Keratinocyte (primary cell): ENCODE measurements around the gene GEN1. TPM values are rescaled to one million over a fixed set of nuclear protein-coding genes. Genes with fewer than 3 reads are reported as not detected.

ENCODE experiments used
- DNase-seq: peaks from one replicate; pipeline ENCODE4 v3.0.0-alpha.2; 2011; ENCODE audit warnings: low read depth, missing footprints, low spot score
- FAIRE-seq: peaks from 2 replicates; lab custom pipeline; 2011; peaks lifted over from hg19 to GRCh38; lab: Jason Lieb, UNC
- H2AFZ ChIP-seq: 2 replicates; pipeline ENCODE4 v1.6.0; 2012; ENCODE audit warnings: low read length, control low read depth, inconsistent platforms; ENCODE audit not compliant: control insufficient read depth
- H3K27ac ChIP-seq: 2 replicates; pipeline ENCODE4 v1.5.1; 2011; ENCODE audit warnings: low read length; ENCODE audit not compliant: control insufficient read depth, insufficient read depth
- H3K27me3 ChIP-seq: 3 replicates; pipeline ENCODE4 v1.6.0; 2011; ENCODE audit warnings: low read length; ENCODE audit not compliant: control insufficient read depth, insufficient read depth; ENCODE audit errors: extremely low read depth
- H3K36me3 ChIP-seq, 2 experiments: 2 replicates in 1 of 2; 3 replicates in 1 of 2; pipeline ENCODE4 v1.5.1; 2011; ENCODE audit warnings: low read length in 2 of 2, mild to moderate bottlenecking in 1 of 2; ENCODE audit not compliant: control insufficient read depth in 2 of 2, insufficient read depth in 2 of 2; ENCODE audit errors: extremely low read depth in 1 of 2
- H3K4me1 ChIP-seq: 3 replicates; pipeline ENCODE4 v1.5.1; 2011; ENCODE audit warnings: low read length; ENCODE audit not compliant: control insufficient read depth, insufficient read depth; ENCODE audit errors: extremely low read depth
- H3K4me2 ChIP-seq: 3 replicates; pipeline ENCODE4 v1.6.0; 2011; ENCODE audit warnings: low read depth, low read length; ENCODE audit not compliant: control insufficient read depth, insufficient read depth; ENCODE audit errors: extremely low read depth
- H3K4me3 ChIP-seq, 3 experiments: fragments of 200-600 bp in 1 of 3; sonication (generic) in 1 of 3; 2 replicates in 2 of 3; 3 replicates in 1 of 3; pipeline ENCODE4 v1.5.1; 2011 to 2016; ENCODE audit warnings: low read length in 3 of 3, mild to moderate bottlenecking in 3 of 3, control low read depth in 2 of 3, inconsistent platforms in 1 of 3, low read depth in 1 of 3, mixed read lengths in 1 of 3, mixed run types in 1 of 3, moderate library complexity in 1 of 3; ENCODE audit not compliant: control insufficient read depth in 2 of 3, insufficient read depth in 2 of 3; ENCODE audit errors: extremely low read depth in 1 of 3
- H3K79me2 ChIP-seq: 2 replicates; pipeline ENCODE4 v1.6.0; 2012; ENCODE audit warnings: low read length; ENCODE audit not compliant: control insufficient read depth, insufficient read depth
- H3K9ac ChIP-seq: 3 replicates; pipeline ENCODE4 v1.6.0; 2011; ENCODE audit warnings: low read length; ENCODE audit not compliant: control insufficient read depth, insufficient read depth; ENCODE audit errors: extremely low read depth
- H3K9me1 ChIP-seq: 3 replicates; pipeline ENCODE4 v1.6.0; 2011; ENCODE audit warnings: low read length; ENCODE audit not compliant: control insufficient read depth, insufficient read depth; ENCODE audit errors: extremely low read depth
- H3K9me3 ChIP-seq: 2 replicates; pipeline ENCODE4 v1.5.1; 2012; ENCODE audit warnings: low read depth, low read length; ENCODE audit not compliant: control insufficient read depth
- H4K20me1 ChIP-seq: 3 replicates; pipeline ENCODE4 v1.6.0; 2011; ENCODE audit warnings: low read length; ENCODE audit not compliant: control insufficient read depth, insufficient read depth; ENCODE audit errors: extremely low read depth
- CTCF ChIP-seq, 3 experiments: IDR thresholded peaks in 1 of 3; conservative IDR thresholded peaks in 1 of 3; optimal IDR thresholded peaks in 1 of 3; 2 replicates in 2 of 3; 3 replicates in 1 of 3; pipeline versions ENCODE3 to v1.5.1; 2011; ENCODE audit warnings: low read length in 3 of 3, mild to moderate bottlenecking in 3 of 3, moderate library complexity in 2 of 3, control low read depth in 1 of 3, inconsistent platforms in 1 of 3; ENCODE audit not compliant: insufficient read depth in 2 of 3; ENCODE audit errors: extremely low read depth in 1 of 3
- EZH2 ChIP-seq: IDR thresholded peaks from one replicate; pipeline ENCODE4 v1.6.1; 2012; ENCODE audit warnings: inconsistent platforms, mild to moderate bottlenecking, low read length, moderate library complexity
- dilution Hi-C: fragments of 300-500 bp; cut with MboI; formaldehyde crosslinking; loops from one replicate; pipeline ENCODE4 v1.7.0; 2020; ENCODE audit warnings: low sequenced_read_pairs; ENCODE audit not compliant: extremely low pct_ligation_motif_present
- polyA plus RNA-seq, 5 experiments: library from polyadenylated mRNA; depleted of rRNA in 3 of 5; stranded (reverse) in 3 of 5; stranded (forward) in 1 of 5; unstranded in 1 of 5; fragments of >200 nt; gene quantifications; 1 replicate in 1 of 5; 2 replicates in 3 of 5; 3 replicates in 1 of 5; pipeline versions ENCODE4 v1.2.1 to v1.2.3, GENCODE V29; 2011 to 2012; ENCODE audit warnings: missing spikeins in 2 of 5, low read depth in 1 of 5, low replicate concordance in 1 of 5

The GEN1 gene
- polyA plus RNA-seq, 1 donor (not counting 4 experiments of a cell fraction or from before 2014, with no cell fraction given) = 17.2 TPM

GRCh38 chr2:17792515-17792914, 38.6 kb downstream of the GEN1 start:
- TF ChIP-seq CTCF (optimal IDR thresholded peaks at IDR 0.05 in 1 of 3, IDR thresholded peaks at IDR 0.05 in 1 of 3, conservative IDR thresholded peaks at IDR 0.05 in 1 of 3; ENCODE audit: extremely low read depth in 1 of 3, insufficient read depth in 2 of 3, low read length in 3 of 3) (no peak), EZH2 (no peak)
- no peak overlapping the region for H3K27ac ChIP-seq
- dilution Hi-C loops = no loop called here
- no peaks in the 10 kb centered on the region for H3K36me3 ChIP-seq
- no peaks in the 10 kb centered on the region for H3K79me2 ChIP-seq
- no peaks in the 10 kb centered on the region for H4K20me1 ChIP-seq
- H3K27me3 ChIP-seq = no peaks in the 10 kb centered on the region
- DNase-seq (no peak), FAIRE-seq (no peak)
- H3K9me3 ChIP-seq = no peaks in the 10 kb centered on the region
- no peak overlapping the region for H3K9ac ChIP-seq
- no peak overlapping the region for H3K4me3 ChIP-seq
- no peak overlapping the region for H3K4me2 ChIP-seq
- H3K9me1 ChIP-seq = no peaks in the 10 kb centered on the region
- no peak overlapping the region for H2AFZ ChIP-seq
- no peaks in the 10 kb centered on the region for H3K4me1 ChIP-seq

- no peak overlapping the region for H3K27ac ChIP-seq
- FAIRE-seq = no peak
- H3K9ac ChIP-seq = no peak overlapping the region
Observed at GRCh38 chr2:17793296-17793695, 39.4 kb downstream of the GEN1 start.

More at GRCh38 chr2:17793296-17793695, 39.4 kb downstream of the GEN1 start:
- H3K4me3 ChIP-seq = no peak overlapping the region
- no peaks in the 10 kb centered on the region for H3K79me2 ChIP-seq
- no peak overlapping the region for H2AFZ ChIP-seq
- dilution Hi-C loops = no loop called here
- no peaks in the 10 kb centered on the region for H3K9me3 ChIP-seq
- no peaks in the 10 kb centered on the region for H4K20me1 ChIP-seq
- H3K27me3 ChIP-seq = no peaks in the 10 kb centered on the region
- no peak for DNase-seq
- H3K4me2 ChIP-seq = no peak overlapping the region
- H3K9me1 ChIP-seq = no peaks in the 10 kb centered on the region
- H3K36me3 ChIP-seq = no peaks in the 10 kb centered on the region
- no peaks in the 10 kb centered on the region for H3K4me1 ChIP-seq
- no peak for TF ChIP-seq EZH2
- TF ChIP-seq CTCF (optimal IDR thresholded peaks at IDR 0.05 in 1 of 3, IDR thresholded peaks at IDR 0.05 in 1 of 3, conservative IDR thresholded peaks at IDR 0.05 in 1 of 3; ENCODE audit: extremely low read depth in 1 of 3, insufficient read depth in 2 of 3, low read length in 3 of 3) = no peak
